Mesendoderm (in vitro differentiated cells): ENCODE results near the gene MYO6.

ENCODE experiments used
- DNase-seq: peaks from one replicate; pipeline ENCODE4 v3.0.0; 2013
- H2AK5ac ChIP-seq: 2 replicates; pipeline ENCODE4 v1.6.1; 2013; ENCODE audit warnings: low read length, inconsistent platforms
- H2BK120ac ChIP-seq: 2 replicates; pipeline ENCODE4 v1.6.1; 2013; ENCODE audit warnings: low read depth, mild to moderate bottlenecking, low read length, moderate library complexity, mixed read lengths
- H2BK15ac ChIP-seq: replicated peaks from 2 replicates; pipeline ENCODE4 v1.6.1; 2013; ENCODE audit warnings: low read depth, mild to moderate bottlenecking, moderate library complexity
- H2BK5ac ChIP-seq: 2 replicates; pipeline ENCODE4 v1.6.1; 2013; ENCODE audit warnings: low read length, inconsistent platforms
- H3K18ac ChIP-seq: 2 replicates; pipeline ENCODE4 v1.6.1; 2013; ENCODE audit warnings: mild to moderate bottlenecking, low read length, mixed read lengths
- H3K23ac ChIP-seq: one replicate; pipeline ENCODE4 v1.6.1; 2013; ENCODE audit warnings: low read length
- H3K27ac ChIP-seq: 2 replicates; pipeline ENCODE4 v1.5.1; 2013; ENCODE audit warnings: low read depth, mild to moderate bottlenecking, inconsistent platforms, low read length, moderate library complexity
- H3K27me3 ChIP-seq: 2 replicates; pipeline ENCODE4 v1.6.1; 2013; ENCODE audit warnings: low read length, control low read depth, mild to moderate bottlenecking, inconsistent platforms; ENCODE audit not compliant: insufficient read depth, poor library complexity
- H3K36me3 ChIP-seq: 2 replicates; pipeline ENCODE4 v1.6.1; 2013; ENCODE audit warnings: low read length, inconsistent platforms; ENCODE audit not compliant: control insufficient read depth, insufficient read depth
- H3K4ac ChIP-seq: one replicate; pipeline ENCODE4 v1.6.1; 2013; ENCODE audit warnings: low read depth, mild to moderate bottlenecking, low read length, moderate library complexity
- H3K4me1 ChIP-seq: 2 replicates; pipeline ENCODE4 v1.6.1; 2013; ENCODE audit warnings: low read depth, low read length, inconsistent platforms; ENCODE audit not compliant: control insufficient read depth
- H3K4me2 ChIP-seq: 2 replicates; pipeline ENCODE4 v1.6.1; 2013; ENCODE audit warnings: low read length
- H3K4me3 ChIP-seq: 2 replicates; pipeline ENCODE4 v1.5.1; 2013; ENCODE audit warnings: mild to moderate bottlenecking, low read length
- H3K56ac ChIP-seq: one replicate; pipeline ENCODE4 v1.6.1; 2013; ENCODE audit warnings: low read length
- H3K79me1 ChIP-seq: 2 replicates; pipeline ENCODE4 v1.6.1; 2013; ENCODE audit warnings: low read length, inconsistent platforms
- H3K79me2 ChIP-seq: 2 replicates; pipeline ENCODE4 v1.6.1; 2013; ENCODE audit warnings: mild to moderate bottlenecking, low read length; ENCODE audit not compliant: control insufficient read depth, insufficient read depth
- H3K9ac ChIP-seq: 2 replicates; pipeline ENCODE4 v1.6.1; 2013; ENCODE audit warnings: low read length, inconsistent platforms
- H4K5ac ChIP-seq: one replicate; pipeline ENCODE4 v1.6.1; 2013; ENCODE audit warnings: low read length
- H4K8ac ChIP-seq: one replicate; pipeline ENCODE4 v1.6.1; 2013; ENCODE audit warnings: low read depth, mild to moderate bottlenecking, control low read depth, low read length, moderate library complexity
- WGBS: extraction: QIAGEN DNeasy Blood & Tissue Kit; methylation state at CpG from one replicate; pipeline ENCODE4 v1.1.7; 2013; ENCODE audit warnings: low lambda C conversion rate, missing lambda C conversion rate; ENCODE audit not compliant: insufficient coverage; ENCODE audit errors: extremely low coverage; 5-methylcytosine and 5-hydroxymethylcytosine counted together

The MYO6 gene

DNA sequence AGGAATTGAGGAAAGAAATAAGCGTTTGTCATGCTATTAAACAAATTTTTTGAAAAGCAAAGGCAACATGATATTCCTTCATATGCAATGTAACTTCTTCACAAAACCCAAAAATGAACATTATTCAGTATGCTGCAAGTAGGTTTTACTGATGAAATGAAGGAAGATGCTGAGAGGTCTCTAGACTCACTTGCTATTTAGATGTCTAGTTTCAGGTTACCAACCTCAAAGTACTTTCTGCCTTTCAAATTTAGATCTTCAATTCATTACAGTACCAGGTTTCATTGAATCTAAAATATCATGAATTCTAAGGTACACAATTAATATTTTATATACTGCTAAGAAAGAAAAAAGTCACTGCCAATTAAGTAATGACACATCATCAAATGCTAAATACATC lies 39.9 kb downstream of the MYO6 start:
- no peak overlapping the region for H2BK120ac ChIP-seq
- no peaks in the 10 kb centered on the region for H3K79me2 ChIP-seq
- no peaks in the 10 kb centered on the region for H3K4me1 ChIP-seq
- H3K9ac ChIP-seq = no peak overlapping the region
- no peak overlapping the region for H4K8ac ChIP-seq
- no peak overlapping the region for H4K5ac ChIP-seq
- no peak overlapping the region for H3K27ac ChIP-seq
- H2BK5ac ChIP-seq = no peak overlapping the region
- 100% methylated on average over 1 of the region's 1 CpG for WGBS
- no peak overlapping the region for H3K4ac ChIP-seq
- H3K18ac ChIP-seq = no peak overlapping the region
- no peaks in the 10 kb centered on the region for H3K79me1 ChIP-seq
- H3K4me3 ChIP-seq = no peak overlapping the region
- no peak overlapping the region for H2BK15ac ChIP-seq
- H3K4me2 ChIP-seq = no peak overlapping the region
- H3K23ac ChIP-seq = no peak overlapping the region
- no peak overlapping the region for H3K56ac ChIP-seq
- no peak overlapping the region for H2AK5ac ChIP-seq
- no peaks in the 10 kb centered on the region for H3K27me3 ChIP-seq
- H3K36me3 ChIP-seq = no peaks in the 10 kb centered on the region
- no peak for DNase-seq

DNA sequence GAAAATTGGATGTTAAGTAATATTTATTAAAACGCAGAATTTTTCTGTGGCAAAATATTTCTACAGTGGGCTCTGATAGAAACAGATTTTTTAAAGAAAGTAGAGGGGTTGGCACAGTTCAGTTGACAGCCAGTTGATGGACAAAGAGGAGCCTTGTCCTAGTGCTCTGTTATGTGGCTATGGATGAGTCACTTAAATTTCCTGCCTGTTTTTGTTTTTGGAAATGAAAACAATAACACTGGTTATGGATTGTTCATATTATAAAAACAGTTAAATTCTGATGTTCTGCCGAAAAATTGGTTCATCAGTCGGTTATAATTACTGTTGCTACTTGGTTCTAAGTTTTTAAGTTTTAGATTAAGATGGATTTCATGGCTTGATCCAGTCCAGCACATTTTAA lies 42.8 kb downstream of the MYO6 start:
- no peak overlapping the region for H3K9ac ChIP-seq
- DNase-seq = no peak
- no peak overlapping the region for H3K56ac ChIP-seq
- H3K23ac ChIP-seq = no peak overlapping the region
- no peaks in the 10 kb centered on the region for H3K79me2 ChIP-seq
- H4K8ac ChIP-seq = no peak overlapping the region
- no peak overlapping the region for H2BK5ac ChIP-seq
- H3K27me3 ChIP-seq = no peaks in the 10 kb centered on the region
- H3K4me2 ChIP-seq = no peak overlapping the region
- H3K79me1 ChIP-seq = no peaks in the 10 kb centered on the region
- no peak overlapping the region for H4K5ac ChIP-seq
- no CpG with 5 or more reads among the region's 3 CpGs for WGBS
- H2AK5ac ChIP-seq = no peak overlapping the region
- no peak overlapping the region for H2BK15ac ChIP-seq
- no peak overlapping the region for H3K4me3 ChIP-seq
- H3K36me3 ChIP-seq = no peaks in the 10 kb centered on the region
- H2BK120ac ChIP-seq = no peak overlapping the region
- H3K4ac ChIP-seq = no peak overlapping the region
- H3K4me1 ChIP-seq = no peaks in the 10 kb centered on the region
- no peak overlapping the region for H3K27ac ChIP-seq
- H3K18ac ChIP-seq = no peak overlapping the region

DNA sequence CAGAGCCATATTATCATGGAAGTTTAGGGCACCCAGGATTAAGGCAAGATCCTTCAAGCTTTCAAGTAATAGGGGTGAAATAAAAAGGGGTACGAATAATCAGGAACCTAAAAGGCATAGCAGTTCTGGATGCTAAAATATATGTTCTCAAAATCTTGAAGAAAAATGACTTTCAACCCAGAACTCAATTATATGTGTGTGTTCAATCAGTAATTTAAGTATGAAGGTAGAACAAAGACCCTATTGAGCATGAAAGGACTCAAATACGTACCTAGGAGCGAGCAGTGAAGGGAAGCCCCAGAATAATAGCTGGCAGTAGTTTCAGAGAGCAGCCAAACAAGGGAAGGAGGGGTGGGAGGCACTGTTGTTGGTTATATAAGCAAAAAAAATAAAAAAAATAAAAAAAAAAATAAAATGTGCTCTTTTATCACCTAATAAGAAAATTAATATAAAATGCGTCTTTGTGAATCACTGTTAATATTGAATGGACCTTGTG lies 45.4 kb downstream of the MYO6 start:
- no peak overlapping the region for H3K4me3 ChIP-seq
- H3K9ac ChIP-seq = no peak overlapping the region
- H3K18ac ChIP-seq = no peak overlapping the region
- H3K4me1 ChIP-seq = no peaks in the 10 kb centered on the region
- H3K4ac ChIP-seq = no peak overlapping the region
- H3K56ac ChIP-seq = no peak overlapping the region
- H3K27me3 ChIP-seq = no peaks in the 10 kb centered on the region
- H3K36me3 ChIP-seq = no peaks in the 10 kb centered on the region
- DNase-seq = no peak
- no peak overlapping the region for H3K27ac ChIP-seq
- H3K23ac ChIP-seq = no peak overlapping the region
- no peak overlapping the region for H4K8ac ChIP-seq
- no peak overlapping the region for H2BK5ac ChIP-seq
- no peak overlapping the region for H2BK15ac ChIP-seq
- H3K4me2 ChIP-seq = no peak overlapping the region
- H2AK5ac ChIP-seq = no peak overlapping the region
- H3K79me1 ChIP-seq = no peaks in the 10 kb centered on the region
- no peak overlapping the region for H2BK120ac ChIP-seq
- WGBS = no CpG with 5 or more reads among the region's 4 CpGs
- no peaks in the 10 kb centered on the region for H3K79me2 ChIP-seq
- no peak overlapping the region for H4K5ac ChIP-seq

DNA sequence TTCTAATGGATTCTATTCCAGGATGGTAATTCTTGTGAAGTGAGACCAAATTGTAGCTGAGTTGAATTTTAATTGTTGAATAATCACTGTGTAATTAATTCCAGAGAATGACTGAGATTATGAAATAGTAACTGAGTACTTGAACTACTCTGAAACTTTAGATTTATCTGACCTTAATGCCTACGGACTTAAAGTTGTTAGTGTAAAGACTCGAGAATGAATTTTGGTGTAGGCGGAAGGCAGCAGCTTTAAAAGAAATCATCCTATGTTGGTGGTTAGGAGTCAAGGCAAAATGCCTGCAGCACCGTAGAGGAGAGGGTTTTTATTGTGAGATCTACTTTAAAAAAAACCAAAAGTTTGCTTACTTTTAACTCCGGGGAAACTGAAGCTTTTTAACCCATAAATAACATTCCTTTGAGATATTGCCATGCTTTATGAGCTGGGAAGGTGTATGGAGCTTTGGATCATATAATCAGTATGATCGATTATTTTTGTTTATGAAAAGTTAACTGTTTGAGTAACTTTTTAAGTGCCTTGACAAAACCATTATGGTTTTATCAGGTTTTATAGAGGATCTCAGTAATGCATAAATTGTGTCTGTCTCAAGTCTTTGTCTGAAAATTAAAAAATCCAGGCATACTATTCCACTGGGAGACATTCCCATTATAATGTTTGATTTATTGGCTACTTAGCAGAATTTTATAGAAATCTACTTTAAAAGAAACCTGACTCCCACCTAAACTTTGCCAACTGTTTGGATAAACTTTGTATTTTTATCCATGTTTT lies 46.1 kb downstream of the MYO6 start:
- H2BK15ac ChIP-seq = no peak overlapping the region
- 100% methylated on average over 1 of the region's 6 CpGs for WGBS
- no peak for DNase-seq

DNA sequence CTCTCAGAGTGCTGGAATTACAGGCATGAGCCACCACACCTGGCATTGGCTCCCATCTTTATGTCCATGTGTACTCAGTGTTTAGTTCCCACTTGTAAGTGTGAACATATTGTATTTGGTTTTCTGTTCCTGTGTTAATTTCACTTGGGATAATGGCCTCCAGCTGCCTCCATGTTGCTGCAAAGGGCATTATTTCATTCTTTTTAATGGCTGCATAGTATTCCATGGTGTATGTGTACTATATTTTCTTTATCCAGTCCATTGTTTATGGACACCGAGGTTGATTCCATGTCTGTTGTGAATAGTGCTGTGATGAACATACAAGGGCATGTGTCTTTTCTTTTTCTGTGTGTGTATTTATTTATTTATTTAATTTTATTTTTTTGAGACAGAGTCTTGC lies 47.7 kb downstream of the MYO6 start:
- Histone ChIP-seq H3K79me1 (no peaks in the 10 kb centered on the region), H2AK5ac (no peak overlapping the region)

More for the DNA sequence above, 46.1 kb downstream of the MYO6 start:
- Histone ChIP-seq H4K8ac (no peak overlapping the region), H3K27ac (no peak overlapping the region), H3K4ac (no peak overlapping the region), H3K9ac (no peak overlapping the region), H3K27me3 (no peaks in the 10 kb centered on the region), H3K56ac (no peak overlapping the region), H3K4me2 (no peak overlapping the region), H3K79me1 (no peaks in the 10 kb centered on the region), H4K5ac (no peak overlapping the region), H2BK5ac (no peak overlapping the region), H3K18ac (no peak overlapping the region), H3K36me3 (no peaks in the 10 kb centered on the region), H3K4me3 (no peak overlapping the region), H2BK120ac (no peak overlapping the region), H3K23ac (no peak overlapping the region), H3K4me1 (no peaks in the 10 kb centered on the region), H2AK5ac (no peak overlapping the region), H3K79me2 (no peaks in the 10 kb centered on the region)

DNA sequence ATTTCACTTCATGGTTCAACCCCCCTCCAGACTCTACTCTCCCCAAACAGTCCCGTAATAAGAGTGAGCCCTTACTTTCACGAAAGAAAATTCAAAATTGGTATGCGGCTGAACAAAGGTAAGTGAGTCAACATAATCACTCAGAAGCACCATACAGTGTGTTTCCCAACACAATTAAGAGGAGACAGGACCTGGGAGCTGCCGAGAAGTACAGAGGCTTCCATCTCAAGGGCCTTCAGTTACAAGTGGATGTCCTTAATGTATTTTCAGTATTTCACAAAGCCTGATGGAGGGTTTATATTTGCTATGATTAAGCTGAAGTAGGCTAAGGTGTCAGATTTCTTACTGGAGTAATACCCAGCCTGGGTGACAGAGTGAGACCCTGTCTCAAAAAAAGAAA lies 51.1 kb downstream of the MYO6 start:
- Histone ChIP-seq H4K5ac (no peak overlapping the region), H3K4me2 (no peak overlapping the region), H3K27ac (no peak overlapping the region), H4K8ac (no peak overlapping the region), H3K4me3 (no peak overlapping the region), H3K9ac (no peak overlapping the region), H2BK15ac (no peak overlapping the region), H3K56ac (no peak overlapping the region), H2BK5ac (no peak overlapping the region), H3K23ac (no peak overlapping the region), H2AK5ac (no peak overlapping the region), H3K18ac (no peak overlapping the region), H2BK120ac (no peak overlapping the region), H3K4ac (no peak overlapping the region), H3K27me3 (no peaks in the 10 kb centered on the region), H3K36me3 (no peaks in the 10 kb centered on the region), H3K4me1 (no peaks in the 10 kb centered on the region), H3K79me2 (no peaks in the 10 kb centered on the region), H3K79me1 (no peaks in the 10 kb centered on the region)
- no CpG with 5 or more reads among the region's 4 CpGs for whole genome bisulfite sequencing
- no peak for DNase-seq

More for the DNA sequence above, 47.7 kb downstream of the MYO6 start:
- Histone ChIP-seq H3K36me3 (no peaks in the 10 kb centered on the region), H3K4me3 (no peak overlapping the region), H3K9ac (no peak overlapping the region), H3K56ac (no peak overlapping the region), H3K23ac (no peak overlapping the region), H4K5ac (no peak overlapping the region), H3K18ac (no peak overlapping the region), H4K8ac (no peak overlapping the region), H3K4ac (no peak overlapping the region), H3K27ac (no peak overlapping the region), H2BK15ac (no peak overlapping the region), H2BK5ac (no peak overlapping the region), H3K79me2 (no peaks in the 10 kb centered on the region), H3K4me1 (no peaks in the 10 kb centered on the region), H3K4me2 (no peak overlapping the region), H3K27me3 (no peaks in the 10 kb centered on the region), H2BK120ac (no peak overlapping the region)
- no peak for DNase-seq
- WGBS = no CpG with 5 or more reads among the region's 1 CpG
